T-helper 17 cell (primary cell): ENCODE data around the gene SLC9A8. TPM values are rescaled to one million over a fixed set of nuclear protein-coding genes. Genes with fewer than 3 reads are reported as not detected.

Source experiments
- ATAC-seq: fragments of 150-1000 bp; cut with Tn5 transposase; 2 replicates; pipeline ENCODE4 v1.10.0; 2021; ENCODE audit warnings: mild to moderate bottlenecking, moderate library complexity
- DNase-seq, 3 donors: peaks; one replicate each; pipeline versions ENCODE4 v3.0.0 to v3.0.0-alpha.2; 2020 to 2021
- H3K9me3 ChIP-seq: one replicate; pipeline ENCODE4 v1.7.0; 2013; ENCODE audit warnings: low read length, mild to moderate bottlenecking; ENCODE audit not compliant: control insufficient read depth, poor library complexity, severe bottlenecking
- H3K27ac Mint-ChIP-seq: one replicate; pipeline ENCODE4 v1.8.0; 2022; ENCODE audit warnings: mild to moderate bottlenecking, moderate library complexity, mixed read lengths
- H3K27me3 Mint-ChIP-seq: one replicate; pipeline ENCODE4 v1.8.0; 2022; ENCODE audit warnings: mixed read lengths
- H3K36me3 Mint-ChIP-seq: one replicate; pipeline ENCODE4 v1.8.0; 2022; ENCODE audit warnings: low read depth, mixed read lengths
- H3K4me1 Mint-ChIP-seq: one replicate; pipeline ENCODE4 v1.8.0; 2022; ENCODE audit warnings: mild to moderate bottlenecking, mixed read lengths
- H3K4me3 Mint-ChIP-seq: one replicate; pipeline ENCODE4 v1.8.0; 2022; ENCODE audit warnings: mild to moderate bottlenecking, moderate library complexity, mixed read lengths
- total RNA-seq, 4 donors: library from RNA in 2 of 4; stranded (reverse) in 2 of 4; gene quantifications; one replicate each; pipeline ENCODE4 v1.2.3 and lab custom pipeline; 2022 to 2026

SLC9A8 gene
- total RNA-seq, 2 donors from 2014 or later: 42.4 to 44.8 TPM

DNA sequence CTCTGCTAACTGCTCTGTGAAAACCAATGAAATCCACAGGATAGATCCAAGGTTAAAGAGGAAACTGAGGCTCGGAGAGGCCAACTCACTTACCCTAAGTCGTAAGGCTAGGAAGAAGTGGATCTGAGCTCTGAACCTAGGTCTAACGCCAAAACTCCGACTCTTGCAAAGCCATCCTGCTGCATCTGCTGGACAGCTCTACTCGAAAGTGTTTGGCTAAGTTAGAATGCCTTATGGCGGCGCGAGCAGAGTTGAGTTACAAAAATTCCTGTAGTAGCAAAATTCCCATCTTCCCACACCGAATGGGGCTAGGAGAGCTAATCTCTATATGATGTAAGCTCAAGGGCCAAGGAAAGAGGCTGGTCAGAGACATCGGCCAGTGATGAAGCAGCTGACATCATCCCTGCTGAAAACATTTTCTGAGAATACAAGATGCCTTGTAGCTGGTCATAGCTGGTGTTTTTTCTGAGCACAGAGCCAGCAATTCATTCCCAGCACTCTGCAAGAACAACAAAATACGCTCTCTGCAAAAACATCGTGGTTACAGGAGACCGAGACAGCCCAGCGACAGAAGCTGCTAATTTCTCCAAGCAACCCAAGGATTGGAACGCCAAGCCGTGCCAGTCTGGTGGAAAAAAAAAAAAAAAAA lies 100.9 kb downstream of the SLC9A8 start:
- ATAC-seq: no peak
- H3K27ac Mint-ChIP-seq: peak overlapping the region; percentile 99
- DNase-seq: no peak

DNA sequence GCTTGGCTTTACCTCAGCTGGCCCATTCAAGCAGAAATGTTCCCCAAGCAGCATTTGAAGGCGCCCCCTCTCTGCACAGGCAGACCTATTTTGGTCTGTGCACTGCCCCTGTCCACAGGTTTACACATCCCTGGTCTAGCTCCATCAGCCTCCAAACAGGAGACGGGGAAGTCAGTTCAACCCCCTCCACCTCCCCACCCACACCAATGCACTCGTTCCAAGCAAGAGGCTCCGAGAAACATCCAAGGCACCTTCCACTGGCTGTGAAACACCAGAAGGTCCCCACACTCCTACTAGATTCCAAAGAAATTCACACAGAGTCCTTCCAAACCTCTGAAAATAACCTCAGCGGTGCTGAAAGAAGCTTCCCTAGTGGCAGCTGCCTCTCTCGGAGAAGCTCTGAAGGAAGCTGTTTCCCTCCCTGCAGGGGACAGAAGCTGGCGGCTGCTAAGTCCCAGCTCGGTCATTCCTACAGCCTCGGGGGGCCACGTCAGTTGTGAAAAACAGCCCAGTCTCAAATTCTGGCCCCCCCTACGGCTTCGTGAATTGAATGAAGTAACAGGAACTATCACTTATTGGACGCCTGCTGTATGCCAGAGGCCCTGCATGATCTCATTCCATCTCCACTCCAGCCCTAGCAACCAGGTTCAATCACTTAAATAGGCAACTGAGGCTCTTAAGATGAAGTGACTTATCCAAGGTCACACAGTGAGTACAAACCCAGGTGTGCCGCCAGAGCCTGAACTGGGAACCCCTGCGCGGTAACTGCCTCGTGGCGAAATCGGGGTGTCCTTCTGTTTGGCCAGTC lies 101.9 kb downstream of the SLC9A8 start:
- ATAC-seq: peak; percentile 6
- H3K4me1 Mint-ChIP-seq: peaks cover 24% of the 10 kb centered on the region
- H3K27me3 Mint-ChIP-seq: no peaks in the 10 kb centered on the region
- peak overlapping the region; percentile 99 for H3K27ac Mint-ChIP-seq
- H3K4me3 Mint-ChIP-seq: peak overlapping the region; percentile 97
- H3K36me3 Mint-ChIP-seq: peaks cover 1% of the 10 kb centered on the region
- DNase-seq: no peak
- no peaks in the 10 kb centered on the region for H3K9me3 ChIP-seq

More for the DNA sequence above, 100.9 kb downstream of the SLC9A8 start:
- Mint-ChIP-seq H3K36me3 (peaks cover 2% of the 10 kb centered on the region), H3K27me3 (no peaks in the 10 kb centered on the region), H3K4me1 (peaks cover 24% of the 10 kb centered on the region), H3K4me3 (peak overlapping the region; percentile 9)
- no peaks in the 10 kb centered on the region for H3K9me3 ChIP-seq

DNA sequence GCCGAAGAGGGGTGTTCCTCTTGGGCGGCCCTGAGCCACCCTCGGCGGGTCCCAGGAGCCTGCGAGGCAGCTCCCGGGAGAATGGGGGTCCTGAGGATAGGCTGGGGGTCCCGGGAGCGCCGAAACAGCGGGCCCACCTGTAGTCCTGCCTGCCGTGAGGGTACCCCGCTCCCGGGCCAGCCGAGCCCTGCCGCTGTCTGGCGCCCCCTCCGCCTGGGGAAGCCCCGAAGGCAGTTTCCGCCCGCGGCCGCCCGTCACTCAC lies 102.4 kb downstream of the SLC9A8 start:
- ATAC-seq: peak; percentile 70
- no peak for DNase-seq

DNA sequence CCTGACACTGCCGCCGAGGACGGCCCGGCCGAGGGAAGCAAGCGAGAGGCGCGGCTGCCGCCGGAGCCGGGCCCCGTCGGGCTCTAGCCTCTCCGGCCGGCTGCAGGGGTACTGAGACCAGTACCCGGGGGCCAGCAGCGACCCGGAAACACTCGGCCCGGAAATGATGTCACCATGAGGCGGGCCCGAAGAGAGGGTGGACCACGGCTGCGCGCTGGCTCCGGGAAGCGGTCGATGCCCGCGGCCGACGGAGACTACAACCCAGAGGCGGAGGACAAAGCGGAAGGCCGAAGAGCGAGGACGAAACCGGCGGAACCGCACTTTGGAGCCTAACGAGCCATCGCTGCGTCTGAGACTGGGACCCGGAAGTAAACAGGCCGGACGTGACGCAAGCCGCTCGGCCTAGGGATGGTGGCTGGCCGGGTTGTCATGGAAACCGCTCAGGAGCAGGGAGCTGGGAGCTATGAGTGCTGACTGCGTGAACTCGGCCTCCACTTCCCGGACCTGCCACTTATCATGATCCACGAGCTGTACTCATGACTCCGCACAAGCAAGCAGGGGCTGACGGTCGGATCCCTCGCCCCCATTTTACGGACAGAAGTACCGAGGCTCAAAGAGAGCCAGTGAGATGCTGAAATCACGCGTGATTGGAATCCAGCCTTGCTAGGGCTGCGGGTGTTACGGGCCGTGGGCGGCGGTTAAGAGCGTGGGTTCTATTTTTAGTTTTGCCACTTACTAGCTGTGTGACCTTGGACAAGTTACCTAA lies 102.9 kb downstream of the SLC9A8 start, which contains the start of gene SPATA2:
TSS of gene SPATA2 (minus strand) at position 150 of the 766 bp plus-strand sequence. CDS start 7,039 bp downstream, outside the sequence.
- Mint-ChIP-seq H3K27ac (peak within 1 kb of the TSS; percentile 99), H3K4me1 (peaks cover 24% of the 10 kb centered on the region), H3K27me3 (no peaks in the 10 kb centered on the region), H3K36me3 (no peaks in the 10 kb centered on the region), H3K4me3 (peak within 1 kb of the TSS; percentile 97)
- H3K9me3 ChIP-seq: no peaks in the 10 kb centered on the region
- ATAC-seq (peak; percentile 82), DNase-seq (peak; percentile 85 to 88 (median 85))

More for the DNA sequence above, 102.4 kb downstream of the SLC9A8 start:
- no peaks in the 10 kb centered on the region for H3K9me3 ChIP-seq
- Mint-ChIP-seq H3K27me3 (no peaks in the 10 kb centered on the region), H3K4me3 (peak overlapping the region; percentile 97), H3K27ac (peak overlapping the region; percentile 99), H3K4me1 (peaks cover 24% of the 10 kb centered on the region), H3K36me3 (no peaks in the 10 kb centered on the region)

DNA sequence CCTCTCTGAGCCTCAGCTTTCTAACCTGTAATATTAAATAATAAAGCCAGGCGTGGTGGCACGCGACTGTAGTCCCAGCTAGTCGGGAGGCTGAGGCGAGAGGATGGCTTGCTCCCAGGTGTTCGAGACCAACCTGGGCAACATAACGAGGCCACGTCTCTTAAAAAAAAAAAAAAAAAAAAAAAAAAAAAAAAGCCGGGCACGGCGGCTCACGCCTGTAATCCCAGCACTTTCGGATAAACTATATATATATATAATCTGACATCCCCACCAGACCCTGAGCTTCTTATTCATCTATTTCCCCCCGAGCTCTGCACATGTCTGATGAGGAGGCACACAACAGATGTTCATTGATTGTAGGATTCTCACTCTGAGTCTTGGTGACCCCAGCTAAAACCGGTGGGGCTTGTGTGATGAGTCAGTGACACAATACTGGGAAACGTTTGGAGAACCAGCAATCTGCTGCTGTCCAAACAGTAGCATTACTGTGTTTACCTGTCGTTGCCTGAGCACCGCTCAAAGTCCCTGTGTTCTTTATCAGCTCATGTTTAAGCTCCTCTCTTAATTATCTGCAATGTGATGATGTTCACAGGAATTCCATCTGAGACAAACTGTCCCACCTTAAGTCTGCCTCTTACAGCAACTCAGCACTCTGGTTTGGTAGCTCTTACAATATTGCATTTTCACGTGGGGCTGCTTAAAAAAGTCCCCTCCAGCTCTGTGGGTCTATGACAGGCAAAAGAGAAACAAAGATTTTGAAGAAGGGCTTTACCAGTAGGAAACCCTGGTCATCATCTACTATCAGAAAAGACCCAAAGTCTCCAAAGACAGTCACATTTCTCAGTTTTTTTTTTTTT lies 103.7 kb downstream of the SLC9A8 start:
- no peak for ATAC-seq
- Mint-ChIP-seq H3K27ac (peak overlapping the region; percentile 99), H3K4me3 (peak overlapping the region; percentile 97), H3K36me3 (no peaks in the 10 kb centered on the region), H3K4me1 (peaks cover 22% of the 10 kb centered on the region), H3K27me3 (no peaks in the 10 kb centered on the region)
- no peak for DNase-seq
- H3K9me3 ChIP-seq: no peaks in the 10 kb centered on the region

DNA sequence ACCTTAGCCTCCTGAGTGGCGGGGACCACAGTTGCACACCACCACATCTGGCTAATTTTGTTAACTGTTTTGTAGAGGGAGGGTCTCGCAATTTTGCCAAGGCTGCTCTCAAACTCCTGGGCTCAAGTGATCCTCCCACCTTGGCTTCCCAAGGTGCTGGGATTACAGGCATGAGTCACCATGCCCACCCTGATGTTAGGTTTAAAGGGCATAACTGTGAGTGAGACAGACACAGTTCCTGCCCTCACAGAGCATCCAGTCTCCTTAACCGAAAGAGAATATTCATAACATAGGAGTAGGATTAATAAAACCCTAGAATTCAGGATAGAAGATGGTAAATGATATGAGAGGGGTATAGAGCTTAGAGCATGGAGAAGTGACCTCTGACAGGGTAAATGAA lies 105.8 kb downstream of the SLC9A8 start:
- no peak overlapping the region for H3K27ac Mint-ChIP-seq
- ATAC-seq: no peak
- H3K9me3 ChIP-seq: no peaks in the 10 kb centered on the region
- no peak overlapping the region for H3K4me3 Mint-ChIP-seq
- no peak for DNase-seq
- H3K4me1 Mint-ChIP-seq: peaks cover 17% of the 10 kb centered on the region
- no peaks in the 10 kb centered on the region for H3K27me3 Mint-ChIP-seq
- H3K36me3 Mint-ChIP-seq: no peaks in the 10 kb centered on the region

DNA sequence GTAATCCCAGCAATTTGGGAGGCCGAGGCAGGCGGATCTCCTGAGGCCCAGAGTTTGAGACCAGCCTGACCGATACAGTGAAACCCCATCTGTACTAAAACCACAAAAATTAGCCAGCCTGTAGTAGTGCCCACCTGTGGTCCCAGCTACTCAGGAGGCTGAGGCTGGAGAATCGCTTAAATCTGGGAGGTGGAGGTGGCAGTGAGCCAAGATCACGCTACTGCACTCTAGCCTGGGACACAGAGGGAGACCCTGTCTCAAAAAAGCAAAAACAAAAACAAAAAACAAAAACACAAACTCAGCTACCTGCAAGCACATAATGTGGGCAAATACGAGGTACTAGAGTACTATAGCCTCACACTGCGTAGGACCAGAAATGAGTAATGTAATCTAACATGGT lies 106.4 kb downstream of the SLC9A8 start:
- DNase-seq: no peak
- Mint-ChIP-seq H3K4me1 (peaks cover 17% of the 10 kb centered on the region), H3K4me3 (no peak overlapping the region), H3K36me3 (no peaks in the 10 kb centered on the region), H3K27me3 (no peaks in the 10 kb centered on the region), H3K27ac (no peak overlapping the region)
- no peak for ATAC-seq
- no peaks in the 10 kb centered on the region for H3K9me3 ChIP-seq

DNA sequence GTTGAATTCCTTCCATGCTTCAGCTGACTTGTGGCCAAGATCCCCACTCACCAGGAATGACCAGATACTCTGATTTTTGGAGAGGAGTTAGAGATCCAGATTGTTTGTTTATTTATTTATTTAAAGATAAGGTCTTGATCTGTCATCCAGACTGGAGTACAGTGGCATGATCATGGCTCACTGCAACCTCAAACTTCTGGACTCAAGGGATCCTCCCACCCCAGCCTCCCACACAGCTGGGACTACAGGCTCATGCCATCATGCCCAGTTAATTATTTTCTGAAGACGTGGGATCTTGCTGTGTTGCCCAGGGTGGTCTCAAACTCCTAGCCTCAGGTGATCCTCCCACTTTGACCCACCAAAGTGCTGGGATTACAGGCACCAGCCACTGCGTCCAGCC lies 106.8 kb downstream of the SLC9A8 start:
- no peaks in the 10 kb centered on the region for H3K9me3 ChIP-seq
- ATAC-seq (no peak), DNase-seq (no peak)
- no peak overlapping the region for H3K27ac Mint-ChIP-seq
- H3K4me1 Mint-ChIP-seq: peaks cover 14% of the 10 kb centered on the region
- H3K36me3 Mint-ChIP-seq: no peaks in the 10 kb centered on the region
- H3K4me3 Mint-ChIP-seq: no peak overlapping the region
- H3K27me3 Mint-ChIP-seq: no peaks in the 10 kb centered on the region

DNA sequence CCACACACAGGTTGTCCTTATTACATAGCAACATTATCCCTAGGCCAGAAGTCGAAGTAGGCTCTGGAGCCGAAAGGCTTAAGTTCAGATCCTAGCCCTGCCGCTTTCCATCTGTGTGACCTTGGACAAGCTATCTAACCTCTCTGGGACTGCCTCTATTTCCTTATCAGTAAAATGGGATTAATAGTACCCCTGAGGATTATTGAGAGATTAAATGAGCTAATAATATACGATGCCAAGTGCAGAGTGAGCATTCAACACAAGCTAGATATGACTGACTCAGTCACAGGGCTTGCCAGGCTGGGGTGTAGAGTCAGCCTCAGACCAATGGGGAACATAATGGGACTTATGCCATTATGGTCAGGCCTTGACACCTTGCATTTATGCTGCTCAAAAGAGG lies 111.6 kb downstream of the SLC9A8 start:
- H3K36me3 Mint-ChIP-seq: no peaks in the 10 kb centered on the region
- H3K27ac Mint-ChIP-seq: no peak overlapping the region
- no peaks in the 10 kb centered on the region for H3K9me3 ChIP-seq
- peaks cover 6% of the 10 kb centered on the region for H3K4me1 Mint-ChIP-seq
- H3K4me3 Mint-ChIP-seq: no peak overlapping the region
- DNase-seq: no peak
- no peak for ATAC-seq
- peaks cover 4% of the 10 kb centered on the region for H3K27me3 Mint-ChIP-seq

DNA sequence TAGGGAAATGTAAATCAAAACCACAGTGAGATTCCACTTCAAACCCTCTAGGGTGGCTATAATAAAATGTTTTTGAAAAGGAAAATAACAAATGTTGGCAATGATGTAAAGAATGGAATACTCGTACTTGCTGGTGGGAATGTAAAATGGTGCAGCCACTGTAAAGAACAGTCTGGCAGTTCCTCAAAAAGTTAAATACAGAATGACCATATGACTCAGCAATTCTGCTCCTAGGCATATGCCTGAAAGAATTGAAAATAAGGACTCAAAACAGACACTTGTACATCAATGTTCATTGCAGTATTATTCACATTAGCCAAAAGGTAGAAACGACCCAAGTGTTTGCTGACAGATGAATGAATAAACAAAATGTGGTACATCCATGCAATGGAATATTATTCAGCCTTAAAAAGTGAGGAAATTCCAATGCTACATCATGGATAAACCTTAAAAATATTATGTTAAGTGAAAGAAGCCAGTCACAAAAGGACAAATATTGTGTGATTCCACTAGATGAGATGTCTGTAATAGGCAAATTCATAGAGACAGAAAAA lies 113.3 kb downstream of the SLC9A8 start:
- DNase-seq (no peak), ATAC-seq (no peak)
- no peaks in the 10 kb centered on the region for H3K9me3 ChIP-seq
- Mint-ChIP-seq H3K27me3 (peaks cover 4% of the 10 kb centered on the region), H3K4me1 (peaks cover 6% of the 10 kb centered on the region), H3K36me3 (no peaks in the 10 kb centered on the region), H3K4me3 (no peak overlapping the region), H3K27ac (no peak overlapping the region)

DNA sequence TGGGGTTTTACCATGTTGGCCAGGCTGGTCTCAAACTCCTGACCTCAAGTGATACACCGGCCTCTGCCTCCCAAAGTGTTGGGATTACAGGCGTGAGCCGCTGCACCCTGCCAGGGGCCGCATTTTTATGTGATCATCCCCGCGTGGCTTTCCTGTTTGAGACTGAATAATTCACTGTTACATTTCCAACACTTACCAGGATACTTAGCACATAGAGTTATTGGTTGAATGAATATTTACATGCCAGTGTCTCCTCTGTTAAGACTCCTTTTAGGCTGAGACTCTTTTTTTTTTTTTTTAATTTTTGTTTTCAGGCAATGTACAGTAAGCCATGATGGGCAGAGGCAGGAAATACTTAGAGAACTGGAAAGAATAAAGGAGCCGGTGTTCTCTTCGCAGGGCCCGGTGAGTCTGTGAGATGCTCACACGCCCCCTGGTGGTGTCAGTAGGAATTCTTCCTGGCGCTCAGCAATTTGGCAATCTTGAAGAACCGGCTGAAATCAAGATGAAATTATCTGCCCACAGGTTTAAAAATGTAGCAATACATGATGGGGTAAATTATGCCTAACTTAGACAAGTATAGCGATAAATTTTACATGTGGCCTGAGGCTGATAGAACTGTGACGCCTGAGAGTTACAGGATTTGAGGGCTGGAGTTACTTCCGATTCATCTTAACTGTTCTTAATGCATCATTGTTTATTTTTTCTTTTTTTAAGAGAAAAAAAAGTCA lies 115.9 kb downstream of the SLC9A8 start:
- peaks cover 6% of the 10 kb centered on the region for H3K4me1 Mint-ChIP-seq
- no peaks in the 10 kb centered on the region for H3K36me3 Mint-ChIP-seq
- peaks cover 4% of the 10 kb centered on the region for H3K27me3 Mint-ChIP-seq
- DNase-seq: peak; percentile 58 to 71 (median 60)
- no peaks in the 10 kb centered on the region for H3K9me3 ChIP-seq
- ATAC-seq: peak; percentile 97
- no peak overlapping the region for H3K27ac Mint-ChIP-seq
- H3K4me3 Mint-ChIP-seq: no peak overlapping the region

DNA sequence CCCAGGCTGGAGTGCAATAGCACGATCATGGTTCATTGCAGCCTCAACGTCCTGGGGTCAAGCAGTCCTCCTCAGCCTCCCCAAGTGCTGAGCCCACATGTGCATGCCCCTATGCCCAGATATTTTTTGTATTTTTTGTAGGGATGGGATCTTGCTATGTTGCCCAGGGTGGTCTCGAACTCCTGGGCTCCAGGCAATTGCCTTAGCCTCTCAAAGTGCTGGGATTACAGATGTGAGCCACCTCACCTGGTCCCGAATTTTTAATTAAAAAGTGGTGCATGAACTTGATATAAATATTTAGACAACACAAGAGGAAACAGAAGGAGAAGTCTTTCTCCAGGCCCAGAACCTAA lies 116.5 kb downstream of the SLC9A8 start:
- H3K9me3 ChIP-seq: no peaks in the 10 kb centered on the region
- DNase-seq (no peak), ATAC-seq (no peak)
- H3K4me1 Mint-ChIP-seq: peaks cover 10% of the 10 kb centered on the region
- H3K36me3 Mint-ChIP-seq: no peaks in the 10 kb centered on the region
- peaks cover 4% of the 10 kb centered on the region for H3K27me3 Mint-ChIP-seq
- H3K4me3 Mint-ChIP-seq: no peak overlapping the region
- H3K27ac Mint-ChIP-seq: no peak overlapping the region
